Measurements from ENCODE around the gene PTK6. TPM values are rescaled to one million over a fixed set of nuclear protein-coding genes. Genes with fewer than 3 reads are reported as not detected.

Gene PTK6
- total and polyA plus RNA-seq, 12 donors: 0.03 to 0.28 (median 0.06) TPM; not detected in 9

- peak overlapping the region in 1 of 10 donors; percentile 35 for H3K4me3 ChIP-seq
- peaks cover 5 to 46% (median 15%) of the 10 kb centered on the region in 9 donors for H3K4me1 ChIP-seq
- no peak for ATAC-seq
- WGBS, 2 donors: 91 to 92% methylated on average over 45 to 46 of the region's 46 CpGs
- H3K27me3 ChIP-seq: peaks cover 0 to 39% (median 0%) of the 10 kb centered on the region in 7 donors
- no peak for TF ChIP-seq CTCF (IDR thresholded peaks at IDR 0.05)
- DNase-seq: no peak
- intact Hi-C loops (cut with DNase I): no loop called here
- no peak overlapping the region for H3K27ac ChIP-seq
- H3K9me3 ChIP-seq: no peaks in the 10 kb centered on the region
- H3K36me3 ChIP-seq: peaks cover 0 to 68% (median 26%) of the 10 kb centered on the region in 9 donors
These were observed 32.1 kb upstream of the PTK6 start for GRCh38 chr20:63568986-63569949.

GRCh38 chr20:63568170-63568981 lies 31.2 kb upstream of the PTK6 start:
- H3K4me1 ChIP-seq: peaks cover 5 to 42% (median 13%) of the 10 kb centered on the region in 9 donors
- 91 to 92% methylated on average over 43 of the region's 43 CpGs for WGBS, 2 donors
- H3K4me3 ChIP-seq: peak overlapping the region in 1 of 10 donors; percentile 35
- peak overlapping the region in 1 of 10 donors; percentile 79 for H3K27ac ChIP-seq
- no peak for DNase-seq
- no peak for TF ChIP-seq CTCF (IDR thresholded peaks at IDR 0.05)
- ATAC-seq: peak in 5 of 8 donors; percentile 1 to 11 (median 5)
- peaks cover 0 to 77% (median 35%) of the 10 kb centered on the region in 9 donors for H3K36me3 ChIP-seq
- H3K9me3 ChIP-seq: no peaks in the 10 kb centered on the region
- peaks cover 0 to 39% (median 0%) of the 10 kb centered on the region in 7 donors for H3K27me3 ChIP-seq
- intact Hi-C loops (cut with DNase I): no loop called here

GRCh38 chr20:63567386-63568169 lies 30.4 kb upstream of the PTK6 start:
- intact Hi-C loops (cut with DNase I): no loop called here
- peaks cover 0 to 81% (median 43%) of the 10 kb centered on the region in 9 donors for H3K36me3 ChIP-seq
- DNase-seq (no peak), ATAC-seq (peak in 7 of 8 donors; percentile 16 to 62 (median 41))
- H3K27me3 ChIP-seq: peaks cover 0 to 31% (median 0%) of the 10 kb centered on the region in 7 donors
- H3K9me3 ChIP-seq: no peaks in the 10 kb centered on the region
- peak overlapping the region in 1 of 10 donors; percentile 35 for H3K4me3 ChIP-seq
- H3K27ac ChIP-seq: peak overlapping the region in 1 of 10 donors; percentile 79
- H3K4me1 ChIP-seq: peaks cover 0 to 34% (median 5%) of the 10 kb centered on the region in 9 donors
- WGBS, 2 donors: 88 to 90% methylated on average over 30 to 37 of the region's 37 CpGs
- TF ChIP-seq CTCF (IDR thresholded peaks at IDR 0.05): no peak
